Osteocyte (in vitro differentiated cells): ENCODE measurements around the gene INSL3. TPM values are rescaled to one million over a fixed set of nuclear protein-coding genes. Genes with fewer than 3 reads are reported as not detected.
"Not testable (repeated sequence)": the region's sequence is repeated elsewhere in the genome, so short reads cannot be mapped to it uniquely, and the experiment has no call there.

ENCODE experiments used
- DNase-seq: peaks from one replicate; pipeline ENCODE4 v3.0.0; 2021; ENCODE audit warnings: mixed read lengths; ENCODE audit not compliant: unreplicated experiment; ENCODE audit errors: extremely low spot score
- H3K27ac Mint-ChIP-seq: one replicate; pipeline ENCODE4 v1.8.0; 2021; ENCODE audit warnings: mild to moderate bottlenecking, mixed read lengths; ENCODE audit not compliant: unreplicated experiment
- H3K27me3 Mint-ChIP-seq: one replicate; pipeline ENCODE4 v1.8.0; 2021; ENCODE audit warnings: mixed read lengths; ENCODE audit not compliant: unreplicated experiment
- H3K36me3 Mint-ChIP-seq: one replicate; pipeline ENCODE4 v1.8.0; 2021; ENCODE audit warnings: mixed read lengths; ENCODE audit not compliant: unreplicated experiment
- H3K4me1 Mint-ChIP-seq: one replicate; pipeline ENCODE4 v1.8.0; 2021; ENCODE audit warnings: mixed read lengths; ENCODE audit not compliant: unreplicated experiment
- H3K4me3 Mint-ChIP-seq: one replicate; pipeline ENCODE4 v1.8.0; 2021; ENCODE audit warnings: mild to moderate bottlenecking, moderate library complexity, mixed read lengths; ENCODE audit not compliant: unreplicated experiment
- H3K9me3 Mint-ChIP-seq: one replicate; pipeline ENCODE4 v1.8.0; 2021; ENCODE audit warnings: mixed read lengths; ENCODE audit not compliant: unreplicated experiment
- total RNA-seq: library from RNA; stranded (reverse); gene quantifications from 2 replicates; pipeline ENCODE4 v1.2.1, GENCODE V29; 2021
- TF ChIP-seq, protein P1 (sequence below): fragments of 200-600 bp; sonication (generic); IDR thresholded peaks from 2 replicates; pipeline ENCODE4 v1.5.0; 2021; ENCODE audit warnings: antibody characterized with exemption, mild to moderate bottlenecking, moderate library complexity

INSL3 gene
- total RNA-seq, 1 donor from 2014 or later = not detected

DNA sequence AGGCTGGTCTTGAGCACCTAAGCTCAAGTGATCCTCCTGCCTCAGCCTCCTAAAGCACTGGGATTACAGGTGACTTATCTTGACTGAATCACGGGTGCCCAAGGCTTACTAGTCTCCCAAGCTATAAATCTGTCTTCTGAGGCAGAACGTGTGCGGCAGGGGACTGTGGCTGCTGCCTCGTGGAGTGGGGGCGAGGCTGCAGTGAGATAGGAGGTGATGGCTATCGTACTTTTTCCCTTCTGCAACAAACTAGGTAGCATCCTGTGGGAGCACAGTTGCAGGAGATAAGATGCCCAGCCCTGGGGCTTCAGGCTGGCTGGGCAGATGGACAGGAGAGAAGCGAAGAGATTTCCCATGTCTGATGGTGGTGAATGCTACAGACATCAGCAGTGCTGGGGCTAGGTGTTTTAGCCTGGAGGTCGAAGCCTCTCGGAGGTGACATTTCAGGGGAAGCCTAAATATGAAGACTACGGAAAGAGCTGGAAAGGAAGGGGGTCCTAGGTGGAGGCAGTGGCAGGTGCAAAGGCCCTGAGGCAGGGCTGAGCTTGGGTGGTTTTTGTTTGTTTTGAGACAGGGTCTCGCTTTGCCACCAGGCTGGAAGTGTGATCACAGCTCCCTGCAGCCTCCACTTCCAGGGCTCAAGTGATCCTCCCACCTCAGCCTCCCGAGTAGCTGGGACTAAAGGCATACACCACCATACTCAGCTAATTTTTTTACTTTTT is 19.0 kb downstream of the INSL3 start:
- H3K27me3 Mint-ChIP-seq = peaks cover 22% of the 10 kb centered on the region
- peaks cover 2% of the 10 kb centered on the region for H3K36me3 Mint-ChIP-seq
- no peaks in the 10 kb centered on the region for H3K9me3 Mint-ChIP-seq
- peaks cover 4% of the 10 kb centered on the region for H3K4me1 Mint-ChIP-seq
- no peak for DNase-seq
- TF ChIP-seq, protein P1, sequence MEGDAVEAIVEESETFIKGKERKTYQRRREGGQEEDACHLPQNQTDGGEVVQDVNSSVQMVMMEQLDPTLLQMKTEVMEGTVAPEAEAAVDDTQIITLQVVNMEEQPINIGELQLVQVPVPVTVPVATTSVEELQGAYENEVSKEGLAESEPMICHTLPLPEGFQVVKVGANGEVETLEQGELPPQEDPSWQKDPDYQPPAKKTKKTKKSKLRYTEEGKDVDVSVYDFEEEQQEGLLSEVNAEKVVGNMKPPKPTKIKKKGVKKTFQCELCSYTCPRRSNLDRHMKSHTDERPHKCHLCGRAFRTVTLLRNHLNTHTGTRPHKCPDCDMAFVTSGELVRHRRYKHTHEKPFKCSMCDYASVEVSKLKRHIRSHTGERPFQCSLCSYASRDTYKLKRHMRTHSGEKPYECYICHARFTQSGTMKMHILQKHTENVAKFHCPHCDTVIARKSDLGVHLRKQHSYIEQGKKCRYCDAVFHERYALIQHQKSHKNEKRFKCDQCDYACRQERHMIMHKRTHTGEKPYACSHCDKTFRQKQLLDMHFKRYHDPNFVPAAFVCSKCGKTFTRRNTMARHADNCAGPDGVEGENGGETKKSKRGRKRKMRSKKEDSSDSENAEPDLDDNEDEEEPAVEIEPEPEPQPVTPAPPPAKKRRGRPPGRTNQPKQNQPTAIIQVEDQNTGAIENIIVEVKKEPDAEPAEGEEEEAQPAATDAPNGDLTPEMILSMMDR = no peak
- H3K4me3 Mint-ChIP-seq = no peak overlapping the region
- no peak overlapping the region for H3K27ac Mint-ChIP-seq

DNA sequence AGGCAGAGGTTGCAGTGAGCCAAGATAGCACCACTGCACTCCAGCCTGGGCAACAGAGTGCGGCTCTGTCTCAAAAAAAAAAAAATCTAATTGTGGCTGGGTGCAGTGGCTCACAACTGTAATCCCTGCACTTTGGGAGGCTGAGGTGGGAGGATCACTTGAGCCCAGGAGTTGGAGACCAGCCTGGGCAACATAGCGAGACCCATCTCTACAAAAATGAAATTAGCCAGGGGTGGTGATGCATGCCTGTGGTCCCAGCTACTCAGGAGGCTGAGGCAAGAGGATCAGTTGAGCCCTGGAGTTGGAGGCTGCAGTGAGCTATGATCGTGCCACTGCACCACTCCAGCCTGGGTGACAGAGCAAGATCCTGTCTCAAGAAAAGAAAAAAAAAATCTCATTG is 22.7 kb downstream of the INSL3 start:
- not testable (repeated sequence) for DNase-seq, H3K9me3 Mint-ChIP-seq, H3K36me3 Mint-ChIP-seq, H3K27ac Mint-ChIP-seq, H3K4me3 Mint-ChIP-seq, H3K4me1 Mint-ChIP-seq
- peaks cover 28% of the 10 kb centered on the region for H3K27me3 Mint-ChIP-seq

DNA sequence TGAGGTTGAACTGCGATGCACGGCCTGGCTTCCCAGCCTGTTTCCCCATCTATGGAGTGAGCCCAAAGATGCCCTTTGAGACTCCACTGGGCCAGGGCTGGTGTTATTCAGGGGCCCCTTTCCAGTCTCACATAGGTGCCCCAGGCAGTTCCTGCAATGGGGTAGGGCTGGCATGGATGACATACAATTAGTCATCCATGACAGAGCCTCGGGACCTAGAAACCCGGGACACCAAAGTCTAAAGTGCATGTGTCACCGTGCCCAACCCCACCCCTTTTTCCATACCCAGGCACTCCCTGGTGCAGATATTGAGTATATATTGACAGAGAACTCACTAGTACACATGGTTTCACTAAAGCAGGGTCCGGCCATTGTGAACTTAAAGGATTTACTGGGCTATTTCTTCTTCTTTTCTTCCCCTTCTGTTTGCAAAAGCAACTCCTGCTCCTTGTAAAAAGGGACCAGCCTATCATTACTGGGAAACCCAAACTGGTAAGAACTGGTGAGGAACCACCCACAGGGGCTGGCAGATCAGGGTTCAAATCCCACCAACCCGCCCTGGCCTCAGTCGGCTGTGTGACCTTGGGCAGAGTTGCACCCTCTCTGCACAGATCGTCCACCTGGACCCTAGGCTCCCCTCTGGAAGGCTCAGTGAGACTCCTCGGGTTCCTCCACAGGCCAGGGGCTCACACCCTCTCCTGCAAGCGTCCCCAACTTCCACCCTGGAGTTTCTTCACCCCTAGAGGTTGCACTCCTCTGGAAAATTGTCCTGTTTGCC is 23.7 kb downstream of the INSL3 start:
- H3K27ac Mint-ChIP-seq = no peak overlapping the region
- TF ChIP-seq, protein P1 = no peak
- peaks cover 10% of the 10 kb centered on the region for H3K4me1 Mint-ChIP-seq
- no peak overlapping the region for H3K4me3 Mint-ChIP-seq
- no peak for DNase-seq
- H3K36me3 Mint-ChIP-seq = peaks cover 2% of the 10 kb centered on the region
- H3K27me3 Mint-ChIP-seq = peaks cover 26% of the 10 kb centered on the region
- no peaks in the 10 kb centered on the region for H3K9me3 Mint-ChIP-seq

DNA sequence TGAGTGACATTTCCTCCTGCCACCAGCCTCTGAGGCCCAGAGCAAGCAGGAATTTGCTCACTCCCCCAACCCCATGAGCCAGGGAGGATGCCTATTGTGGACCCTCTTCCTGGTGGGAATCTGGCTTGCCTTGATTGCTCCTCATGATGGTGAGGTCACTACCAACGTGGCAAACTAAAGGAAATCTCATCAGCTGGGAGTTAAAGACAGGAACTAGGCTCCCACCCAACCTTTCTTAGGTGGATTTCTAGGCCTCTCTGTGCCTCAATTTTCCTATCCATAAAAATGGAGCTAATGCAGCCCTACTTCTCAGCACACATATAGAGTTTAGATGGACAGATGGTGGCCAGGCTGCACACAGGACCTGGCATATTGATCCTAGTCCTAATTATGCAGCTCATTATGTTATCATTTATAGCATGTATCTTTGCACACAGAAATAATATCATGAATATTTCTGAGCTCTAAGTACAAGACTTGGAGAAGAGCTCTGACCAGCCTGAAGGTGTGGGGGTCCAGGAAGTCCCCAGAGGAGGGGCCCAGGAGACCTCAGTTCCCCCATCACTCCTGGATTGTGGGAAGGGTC is 24.4 kb downstream of the INSL3 start:
- H3K27me3 Mint-ChIP-seq = peaks cover 21% of the 10 kb centered on the region
- no peak overlapping the region for H3K4me3 Mint-ChIP-seq
- H3K9me3 Mint-ChIP-seq = no peaks in the 10 kb centered on the region
- TF ChIP-seq, protein P1 = no peak
- no peak for DNase-seq
- no peak overlapping the region for H3K27ac Mint-ChIP-seq
- peaks cover 10% of the 10 kb centered on the region for H3K4me1 Mint-ChIP-seq
- H3K36me3 Mint-ChIP-seq = no peaks in the 10 kb centered on the region

DNA sequence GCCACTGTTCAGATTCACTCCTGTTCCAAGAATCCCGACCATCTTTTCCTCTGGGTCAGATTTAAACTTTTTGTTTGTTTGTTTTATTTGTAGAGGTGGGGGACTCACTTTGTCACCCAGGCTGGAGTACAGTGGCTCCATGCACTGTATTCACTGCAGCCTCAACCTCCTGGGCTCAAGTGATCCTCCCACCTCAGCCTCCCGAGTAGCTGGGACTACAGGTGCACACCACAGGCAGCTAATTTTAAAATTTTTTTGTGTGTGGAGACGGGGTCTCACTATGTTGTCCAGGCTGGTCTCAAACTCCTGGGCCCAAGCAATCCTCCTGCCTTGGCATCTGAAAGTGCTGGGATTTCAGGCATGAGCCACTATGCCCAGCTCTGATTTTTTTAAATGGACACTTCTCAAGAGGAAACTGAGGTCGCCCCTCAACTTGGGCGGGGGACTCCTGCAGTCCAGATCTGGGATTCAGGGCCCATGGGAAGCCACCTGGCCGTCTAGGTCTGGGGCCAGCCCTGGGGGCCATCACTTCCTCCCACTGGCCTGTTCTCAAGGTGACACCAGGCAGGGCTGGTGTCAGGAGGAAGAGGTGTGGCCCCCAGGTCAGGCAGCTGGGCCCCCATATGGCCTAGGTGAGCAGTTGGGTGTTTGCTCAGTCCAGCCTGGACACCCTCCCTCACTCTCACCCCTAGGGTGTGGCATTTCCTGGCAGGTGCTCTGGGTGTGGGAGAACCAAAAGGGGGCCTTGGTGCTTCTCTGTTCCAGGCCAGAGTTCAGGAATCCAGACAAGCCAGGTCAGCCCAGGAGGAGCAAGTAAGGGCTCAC is 25.1 kb downstream of the INSL3 start:
- no peak for DNase-seq
- H3K4me3 Mint-ChIP-seq = no peak overlapping the region
- peaks cover 18% of the 10 kb centered on the region for H3K27me3 Mint-ChIP-seq
- H3K36me3 Mint-ChIP-seq = no peaks in the 10 kb centered on the region
- H3K4me1 Mint-ChIP-seq = peaks cover 13% of the 10 kb centered on the region
- H3K9me3 Mint-ChIP-seq = no peaks in the 10 kb centered on the region
- H3K27ac Mint-ChIP-seq = no peak overlapping the region
- TF ChIP-seq, protein P1 = no peak
